ENCODE results near the gene LRMDA.

LRMDA gene

DNA sequence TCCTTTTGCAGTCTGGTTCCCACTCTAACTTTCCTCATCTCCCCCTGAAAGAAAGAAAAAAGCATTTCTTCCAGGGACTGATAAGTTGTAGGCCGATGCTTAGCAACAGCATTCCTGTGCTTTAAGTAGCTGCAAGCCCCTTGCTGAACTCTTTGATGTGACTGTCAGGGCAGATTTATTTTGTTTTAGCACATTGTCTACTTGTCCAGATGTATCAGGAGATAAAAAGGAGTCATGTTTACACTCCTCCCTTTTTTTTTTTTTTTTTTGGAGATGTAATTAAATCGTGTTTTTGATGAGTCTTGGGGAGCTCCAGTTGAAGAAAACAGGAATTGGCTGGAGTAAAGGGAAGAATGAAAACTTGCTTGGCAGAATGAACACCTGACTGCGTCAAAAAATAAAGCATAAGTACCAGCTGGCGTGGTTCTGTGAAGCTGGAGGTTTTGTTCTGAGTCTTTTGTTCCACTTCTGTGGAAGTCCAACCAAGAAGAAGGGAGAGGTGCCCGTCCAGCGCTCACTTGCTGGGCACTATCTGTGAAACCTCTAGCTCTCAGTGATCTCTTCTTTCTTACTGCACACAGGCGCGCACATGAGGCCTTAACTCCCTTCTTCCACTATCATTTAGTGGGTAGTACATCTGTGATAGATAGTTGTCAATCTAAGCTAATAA is 871.7 kb downstream of the LRMDA start:
- no peak for DNase-seq

DNA sequence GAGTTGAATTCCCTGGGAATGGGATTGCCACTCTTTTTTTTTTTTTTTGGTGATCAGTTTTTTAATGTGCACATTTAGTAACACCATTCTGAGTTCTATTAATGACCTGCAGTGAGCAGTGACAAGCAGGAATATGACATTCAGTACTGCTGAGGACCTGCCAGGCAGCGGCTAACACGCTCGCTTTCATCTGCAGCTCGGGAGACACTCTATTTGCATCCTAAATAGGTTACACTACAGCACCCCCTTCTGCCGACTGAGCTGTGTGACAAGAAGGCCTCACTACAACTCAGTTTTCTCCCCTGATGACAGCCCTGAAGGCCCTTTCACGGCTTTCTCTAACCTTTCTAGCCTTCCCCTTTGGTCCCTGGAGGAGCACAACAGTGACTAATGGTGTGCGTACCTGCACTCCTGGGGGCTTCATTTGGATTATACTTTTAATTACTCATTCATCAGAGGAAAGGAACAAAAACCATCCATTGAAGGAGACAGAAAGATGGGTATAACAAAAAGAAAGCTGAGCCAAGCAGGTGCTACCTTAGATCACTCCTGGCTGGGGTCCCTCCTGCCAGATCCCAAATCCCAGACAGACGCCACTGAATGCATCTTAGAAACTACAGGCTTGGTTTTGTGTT is 872.4 kb downstream of the LRMDA start:
- DNase-seq, result peak; percentile 12

DNA sequence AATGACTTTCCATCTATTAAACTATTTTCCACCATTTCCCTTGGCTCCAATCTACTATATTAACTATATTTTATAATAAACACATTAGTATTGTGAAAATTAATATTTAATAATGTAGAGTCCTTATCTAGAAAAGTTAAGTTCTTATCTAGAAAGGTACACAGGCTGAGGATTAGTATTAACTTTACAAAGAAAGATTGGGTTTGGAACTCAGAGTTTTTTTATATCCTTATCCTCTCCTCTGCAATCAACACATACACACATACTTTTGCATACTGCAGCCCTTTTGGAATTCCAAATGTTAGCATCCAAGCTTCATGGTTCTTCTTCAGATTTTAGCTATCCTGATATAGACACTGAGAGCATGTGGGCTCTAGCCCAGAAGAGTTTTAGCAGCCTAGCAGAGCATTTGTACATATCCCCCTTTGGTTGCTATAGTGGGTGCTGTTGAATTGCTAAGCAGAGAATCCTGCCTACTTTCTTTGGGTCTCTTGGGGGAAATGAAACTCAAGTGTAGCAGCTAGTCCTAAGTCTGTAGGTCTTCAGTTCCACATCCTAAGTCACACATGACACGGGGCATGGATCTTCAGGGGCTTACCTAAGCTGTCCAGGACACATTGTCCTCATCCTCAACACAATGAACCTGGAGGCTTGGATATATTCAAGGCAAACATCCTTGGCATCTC is 874.6 kb downstream of the LRMDA start:
- no peak for DNase-seq

DNA sequence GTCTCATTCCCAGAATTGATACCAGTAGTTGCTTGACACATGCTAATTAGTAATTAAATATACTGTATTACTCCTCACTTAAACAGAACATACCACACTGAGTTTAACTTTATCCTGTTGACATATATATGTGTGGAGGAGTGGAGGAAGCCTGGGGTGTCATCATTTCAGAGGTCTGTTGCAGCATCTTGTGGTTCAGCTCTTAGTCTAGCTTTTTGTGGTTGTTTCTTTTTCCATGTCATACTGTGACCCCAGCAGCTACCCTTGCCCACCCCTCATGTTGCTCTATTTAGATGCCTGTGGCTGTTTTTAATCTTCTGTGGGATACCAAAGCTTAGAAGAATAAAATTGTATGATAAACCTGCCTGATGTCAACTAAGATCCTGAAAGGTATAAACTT is 875.4 kb downstream of the LRMDA start:
- DNase-seq, result no peak

DNA sequence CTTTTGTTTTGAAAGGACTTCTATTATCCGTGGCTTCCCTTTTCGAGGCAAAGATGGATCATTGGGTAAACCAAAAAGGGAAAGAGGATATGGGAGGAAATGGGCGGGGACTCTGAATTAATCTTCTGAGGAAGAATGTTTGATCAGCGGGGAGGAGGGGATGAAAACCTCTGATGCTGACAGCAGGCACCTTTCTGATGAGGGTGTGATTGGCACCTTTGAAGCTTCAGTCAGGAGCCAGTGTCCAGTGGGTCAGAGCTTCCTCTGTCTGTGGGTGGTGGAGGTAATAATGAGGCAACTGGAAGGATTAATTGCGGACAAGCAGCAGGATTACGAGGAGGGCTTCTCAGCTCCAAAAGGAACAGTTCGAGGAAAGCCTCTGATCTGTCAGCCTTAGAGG is 877.6 kb downstream of the LRMDA start:
- DNase-seq, result no peak

DNA sequence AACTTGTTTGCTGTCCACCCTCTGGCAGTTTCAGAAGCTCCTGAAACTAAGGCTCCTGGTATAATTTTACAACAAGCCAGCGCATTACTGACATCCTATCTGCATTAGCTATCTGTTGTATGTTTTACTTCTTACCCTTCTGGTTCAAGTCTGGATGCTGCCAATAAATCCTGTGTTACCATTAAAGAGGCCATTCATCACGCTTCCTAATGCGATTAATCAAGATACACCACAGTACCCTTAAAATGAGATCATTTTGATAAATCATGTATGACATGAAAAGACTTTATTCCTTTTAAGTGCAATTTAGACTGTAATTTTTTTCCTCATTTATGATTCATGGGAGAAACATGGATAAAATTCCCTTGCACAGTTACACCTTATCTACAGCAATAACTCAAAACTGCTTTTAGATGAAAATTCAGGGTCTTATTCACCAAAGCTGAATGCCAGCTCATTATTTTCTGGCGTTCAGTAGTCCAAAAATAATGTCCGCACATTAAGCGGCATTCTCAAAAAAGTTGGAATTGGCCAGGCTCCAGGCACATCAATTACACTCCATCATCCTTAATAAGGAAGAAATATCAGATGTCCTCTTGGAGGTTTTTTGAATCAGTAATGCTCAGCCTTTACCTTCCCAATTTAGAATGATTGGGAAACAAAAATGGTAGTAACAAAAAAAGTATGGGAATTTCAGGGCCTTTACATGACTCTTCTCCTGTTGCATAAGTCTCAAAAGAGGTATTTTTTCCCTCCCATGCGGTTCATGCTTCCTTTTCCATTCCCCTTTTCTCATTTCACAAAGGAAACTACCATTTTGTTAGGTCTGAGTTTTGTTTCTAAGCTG is 878.5 kb downstream of the LRMDA start:
- no peak for DNase-seq

DNA sequence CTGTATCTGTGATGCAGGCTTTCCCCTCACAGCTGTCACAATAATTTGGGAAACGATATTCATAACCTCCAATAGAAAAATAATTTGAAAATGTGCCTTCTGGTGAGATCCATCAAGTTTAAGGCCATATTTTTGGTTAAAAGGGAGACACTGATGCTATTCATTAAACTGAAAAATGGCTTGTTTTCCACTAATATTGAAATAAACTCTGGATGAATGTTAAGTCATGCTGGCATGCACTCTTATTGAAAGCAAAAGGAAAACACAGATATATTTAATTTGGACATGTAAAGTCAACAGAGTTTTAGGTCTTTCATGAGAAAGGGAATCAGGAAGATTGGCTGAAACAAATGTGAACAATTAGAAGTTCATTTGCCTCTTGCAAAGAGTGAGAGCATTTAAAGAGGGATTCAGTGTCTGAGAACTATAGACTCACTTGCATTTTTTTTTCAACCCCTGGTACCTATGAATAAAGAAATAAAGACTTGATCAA is 879.2 kb downstream of the LRMDA start:
- DNase-seq, result no peak

DNA sequence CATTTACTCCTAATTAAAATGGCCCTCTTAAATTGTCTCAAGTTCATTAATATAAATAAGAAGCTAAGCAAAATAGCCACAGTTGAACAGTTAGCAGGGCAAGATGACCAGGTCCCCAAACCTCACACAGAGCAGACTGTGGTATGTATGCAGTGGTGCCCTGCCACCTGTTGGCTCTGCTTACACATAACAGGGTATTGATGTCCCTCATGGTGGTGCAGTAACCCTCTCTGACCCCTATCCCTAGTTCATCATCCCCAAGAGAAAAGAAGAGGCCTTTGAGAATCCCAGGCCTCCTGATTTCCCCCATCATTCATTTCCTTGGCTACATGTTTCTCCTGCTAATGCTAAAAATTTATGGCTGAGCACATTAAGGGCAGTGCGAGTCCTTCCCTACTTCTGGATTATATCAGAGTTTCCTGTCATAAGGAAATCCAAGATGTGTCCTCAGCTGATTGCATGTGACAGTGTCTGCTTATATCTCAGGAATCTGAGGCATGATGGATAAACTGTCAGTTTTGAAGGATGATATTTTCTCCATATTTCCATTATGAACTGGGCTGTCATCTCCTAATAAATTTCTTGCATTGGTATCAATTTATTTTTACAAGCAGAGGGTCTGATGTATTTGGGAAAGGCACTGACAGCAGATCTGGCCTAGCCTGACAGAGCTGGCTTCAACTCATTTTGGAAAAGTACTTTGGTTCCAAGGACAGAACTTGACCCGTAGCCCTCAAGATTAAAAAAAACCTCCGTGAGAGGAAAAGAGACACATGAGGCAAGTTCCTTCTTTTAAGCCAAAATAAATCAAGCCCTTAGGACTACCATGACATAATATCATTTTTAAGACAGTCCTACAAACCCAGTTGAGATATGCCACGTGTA is 880.6 kb downstream of the LRMDA start:
- peak; percentile 9 for DNase-seq

DNA sequence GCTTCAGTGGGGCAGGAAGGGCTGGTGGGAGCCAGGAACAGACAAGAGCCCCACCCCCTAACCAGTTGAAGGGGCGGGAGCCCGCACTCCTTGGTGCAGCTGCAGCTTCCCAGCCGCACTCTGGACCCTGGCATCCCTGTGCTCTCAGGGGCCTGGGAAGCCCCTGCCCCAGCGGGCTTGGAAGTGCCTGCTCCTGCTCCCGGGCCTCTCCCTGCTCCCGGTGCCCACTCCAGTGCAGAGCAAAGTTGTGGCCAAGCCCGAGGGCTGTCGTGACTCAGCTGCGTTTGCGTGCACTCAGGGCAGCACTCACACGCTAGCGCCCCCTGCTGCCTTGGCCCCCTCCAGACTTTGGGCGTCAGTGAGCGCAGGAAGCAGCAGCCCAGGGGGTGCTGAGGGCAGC is 883.8 kb downstream of the LRMDA start:
- DNase-seq, result no peak

DNA sequence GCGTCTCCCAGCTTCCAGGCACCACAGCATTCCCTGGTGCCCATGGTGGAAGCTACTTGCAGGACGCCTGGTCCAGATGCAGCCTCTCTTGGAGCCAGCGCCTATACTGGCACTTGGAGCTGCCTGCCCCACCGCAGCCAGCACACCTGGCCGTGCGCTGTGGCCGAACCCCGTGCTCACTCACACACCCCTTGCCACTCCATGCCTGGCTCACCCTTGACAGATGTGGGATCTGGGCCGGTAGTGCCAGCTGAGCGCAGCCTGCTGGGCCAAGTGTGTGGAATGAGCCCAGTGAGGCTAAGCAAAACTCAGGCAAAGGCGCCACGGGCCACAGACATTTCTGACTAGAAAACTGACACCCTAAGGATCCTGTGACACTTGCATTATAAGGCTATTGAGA is 884.8 kb downstream of the LRMDA start:
- DNase-seq, result no peak

DNA sequence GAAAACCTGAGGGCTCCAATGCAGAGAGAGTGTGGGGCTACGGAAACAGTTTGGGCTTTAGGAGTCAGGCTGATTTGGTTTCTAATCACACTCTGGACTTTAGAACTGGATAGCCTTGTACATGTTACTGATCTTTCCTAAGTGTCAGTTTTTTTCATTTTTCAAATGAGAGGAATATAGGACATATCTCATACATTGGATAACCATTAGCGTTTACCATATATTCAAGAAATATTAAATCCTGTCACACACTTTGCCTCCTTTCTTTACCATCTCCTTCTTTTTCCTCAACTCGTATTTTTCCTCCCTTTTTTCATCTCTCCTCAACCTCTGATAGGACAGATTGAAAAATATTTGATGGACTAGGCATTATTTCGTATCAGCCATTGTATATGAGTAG is 885.7 kb downstream of the LRMDA start:
- DNase-seq, result no peak

DNA sequence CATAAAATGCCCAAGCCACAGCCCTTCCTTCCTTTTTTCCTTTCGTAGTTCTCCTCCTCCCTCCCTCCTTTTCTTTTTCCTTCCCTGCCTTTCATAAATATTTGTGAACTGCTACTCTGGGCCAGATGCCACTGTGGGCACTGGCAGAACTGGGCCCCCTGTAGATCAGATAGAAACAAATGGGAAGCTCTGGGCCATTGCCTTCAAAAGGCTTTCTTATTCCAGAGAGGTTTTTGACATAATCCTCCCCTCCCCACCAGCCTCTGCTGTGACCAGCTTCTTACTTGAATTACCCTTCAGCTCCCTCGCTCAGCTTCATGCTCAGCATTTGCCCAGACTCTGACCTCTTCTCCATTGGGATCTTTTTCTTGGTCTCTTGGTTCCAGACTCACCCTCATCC is 886.8 kb downstream of the LRMDA start:
- DNase-seq, result no peak

DNA sequence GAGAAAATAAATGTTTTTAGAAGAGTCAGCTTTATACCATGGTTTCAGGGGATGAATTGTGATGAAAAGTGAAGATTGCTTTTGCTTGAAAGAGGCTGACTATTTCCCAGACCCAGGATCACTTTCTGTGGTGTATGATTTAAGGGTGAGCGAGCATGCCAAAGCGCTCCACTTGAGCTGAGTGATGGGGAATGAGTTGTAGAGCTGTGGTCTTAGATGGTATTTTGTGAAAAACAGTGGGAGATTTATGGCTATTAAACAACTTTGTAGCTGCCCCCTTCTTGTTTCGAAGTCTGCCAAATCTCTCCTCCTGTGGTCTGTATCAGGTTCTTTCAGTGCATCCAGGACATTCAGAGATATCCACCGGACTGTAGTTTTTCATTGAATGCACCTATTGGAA is 888.2 kb downstream of the LRMDA start:
- no peak for DNase-seq

DNA sequence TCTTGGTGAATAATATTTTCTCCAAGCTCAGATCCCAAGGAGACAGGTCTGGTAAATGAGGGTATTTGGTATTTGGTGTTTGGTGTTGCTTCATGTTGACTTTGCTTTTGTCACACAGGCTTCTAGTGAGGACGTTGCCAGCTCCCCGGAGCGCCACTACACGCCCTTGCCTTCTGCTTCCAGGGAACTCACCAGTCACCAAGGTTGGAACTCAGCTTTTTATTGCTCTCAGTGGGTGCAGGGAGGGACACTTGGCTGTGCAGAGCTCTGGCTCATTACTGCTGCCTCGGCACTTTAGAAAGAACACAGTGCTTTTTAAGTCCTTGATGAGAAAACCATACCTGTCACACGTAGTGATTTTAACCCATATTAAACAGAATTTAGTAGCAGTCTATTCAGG is 892.9 kb downstream of the LRMDA start:
- DNase-seq, result no peak

DNA sequence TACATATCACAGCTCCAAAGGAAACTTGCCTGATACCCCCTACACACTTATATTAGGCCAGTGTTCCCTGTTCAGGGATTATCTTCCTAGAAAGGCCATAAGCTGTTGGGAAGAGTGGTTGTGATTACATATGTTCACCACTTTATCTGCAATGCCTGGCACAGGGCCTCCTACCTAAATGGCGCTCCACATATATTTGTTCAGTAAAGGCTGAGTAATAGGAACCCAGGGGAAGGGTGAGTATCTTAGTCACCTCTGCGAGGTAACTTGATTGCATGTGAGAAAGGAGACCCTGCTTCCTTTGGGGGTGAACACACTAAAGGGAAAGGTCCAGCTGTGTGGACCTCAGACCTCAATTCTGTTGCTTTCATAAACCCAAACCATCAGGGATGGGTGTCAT is 896.0 kb downstream of the LRMDA start:
- no peak for DNase-seq

DNA sequence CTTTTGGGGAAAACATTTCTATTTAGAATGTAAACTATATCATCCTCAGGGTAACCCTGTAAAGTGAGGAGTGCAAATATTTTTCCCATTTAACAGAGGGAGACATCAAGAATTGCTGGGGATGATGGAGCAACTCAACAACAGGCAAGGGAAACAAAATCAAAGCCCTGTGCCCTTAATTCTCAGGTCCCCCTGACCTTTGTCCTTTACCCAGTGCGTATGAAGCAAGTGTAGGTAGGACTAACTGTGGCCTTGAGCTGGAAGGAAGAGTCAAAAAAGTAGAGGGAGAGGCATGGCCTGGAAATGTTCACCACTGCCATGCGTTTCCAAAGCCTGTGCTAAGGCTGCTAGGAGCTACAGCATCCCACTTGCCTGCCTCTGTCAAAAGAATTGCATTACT is 896.9 kb downstream of the LRMDA start:
- no peak for DNase-seq

DNA sequence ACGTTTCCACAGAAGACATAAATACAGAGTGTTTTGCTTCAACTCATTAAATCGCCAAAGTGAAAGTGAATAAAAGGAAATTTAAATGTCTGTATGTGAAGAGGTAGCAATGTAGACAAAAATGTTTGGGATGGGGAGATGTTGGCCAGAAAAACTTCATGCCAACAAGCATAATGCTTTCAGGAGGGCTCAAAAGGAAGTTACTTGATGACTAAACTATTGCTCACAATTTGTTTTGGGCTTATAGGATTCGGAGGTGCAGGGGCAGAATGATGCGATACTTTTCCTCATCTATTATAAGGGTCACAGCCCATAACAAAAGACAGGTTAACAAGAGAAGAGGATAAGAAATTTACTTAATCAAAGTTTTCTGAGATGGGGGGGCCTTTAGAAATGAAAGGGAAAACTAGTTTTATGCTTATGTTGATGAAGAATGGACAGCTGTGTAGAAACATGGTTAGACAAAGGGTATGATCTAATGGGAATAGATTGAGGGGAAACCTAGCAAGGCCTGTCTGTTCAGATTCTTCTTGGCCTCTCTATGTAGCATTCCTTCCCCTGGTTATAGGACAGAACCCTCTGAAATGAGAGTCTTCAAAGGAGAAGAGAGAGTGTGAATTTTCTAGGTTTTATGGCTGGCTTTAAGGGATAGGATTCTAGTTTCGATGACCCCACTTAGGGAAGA is 898.6 kb downstream of the LRMDA start:
- DNase-seq, result no peak

DNA sequence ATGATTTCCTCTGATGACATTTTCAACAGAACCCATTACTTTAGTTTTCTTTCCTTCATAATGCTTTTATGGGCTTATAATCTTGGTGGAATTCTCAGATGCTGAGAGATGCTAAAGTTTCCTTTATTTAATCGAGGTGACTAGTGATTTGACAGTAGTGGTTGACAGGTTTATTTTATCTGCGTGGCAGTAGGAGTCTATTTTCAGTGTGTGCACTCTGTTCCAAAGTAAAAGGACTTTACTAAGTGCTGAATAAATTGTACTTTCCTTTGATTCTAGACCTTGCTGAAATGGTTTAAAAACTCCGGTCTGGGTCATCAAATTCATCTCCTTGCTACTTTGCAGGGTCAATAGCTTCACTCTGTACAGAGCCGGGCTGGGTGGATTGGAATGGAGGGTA is 900.3 kb downstream of the LRMDA start:
- no peak for DNase-seq

DNA sequence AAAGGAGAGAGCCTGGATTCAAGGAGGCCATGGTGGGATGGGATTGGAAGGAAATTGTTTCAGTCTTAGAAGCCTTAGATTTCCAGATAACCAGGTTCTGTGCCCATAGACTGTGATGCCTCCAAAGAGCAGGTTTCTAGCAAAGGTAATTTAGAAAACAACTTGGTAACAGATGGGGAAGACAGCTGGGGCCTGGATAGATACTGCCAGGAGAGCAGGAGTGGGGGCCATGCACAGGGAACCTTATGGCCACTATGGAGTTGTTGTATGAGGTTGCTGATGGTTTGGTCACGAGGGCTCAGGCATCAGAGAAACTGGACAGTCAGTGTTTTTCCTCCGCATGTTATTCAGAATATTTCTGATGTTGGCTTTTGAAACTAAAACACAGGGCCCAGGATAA is 901.9 kb downstream of the LRMDA start:
- DNase-seq, result no peak

DNA sequence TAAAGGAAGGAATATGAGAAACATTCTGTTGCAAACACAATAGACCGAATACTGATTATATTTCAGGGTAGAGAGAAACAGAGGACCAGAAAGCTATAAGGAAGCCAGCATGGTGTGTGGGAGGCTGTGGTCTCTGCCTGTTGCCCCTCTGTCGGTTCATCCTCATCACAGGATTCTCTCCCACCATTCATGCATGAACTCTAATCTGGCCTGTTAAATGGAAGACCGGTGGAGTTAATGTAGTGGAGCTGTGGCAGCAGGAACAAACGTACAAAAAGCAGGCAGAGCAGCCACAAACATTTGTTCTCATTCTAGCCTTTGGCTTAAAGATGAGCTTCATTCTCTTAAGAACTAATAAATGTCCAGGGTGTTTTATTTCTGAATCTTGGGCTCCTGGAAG is 902.4 kb downstream of the LRMDA start:
- DNase-seq, result no peak

DNA sequence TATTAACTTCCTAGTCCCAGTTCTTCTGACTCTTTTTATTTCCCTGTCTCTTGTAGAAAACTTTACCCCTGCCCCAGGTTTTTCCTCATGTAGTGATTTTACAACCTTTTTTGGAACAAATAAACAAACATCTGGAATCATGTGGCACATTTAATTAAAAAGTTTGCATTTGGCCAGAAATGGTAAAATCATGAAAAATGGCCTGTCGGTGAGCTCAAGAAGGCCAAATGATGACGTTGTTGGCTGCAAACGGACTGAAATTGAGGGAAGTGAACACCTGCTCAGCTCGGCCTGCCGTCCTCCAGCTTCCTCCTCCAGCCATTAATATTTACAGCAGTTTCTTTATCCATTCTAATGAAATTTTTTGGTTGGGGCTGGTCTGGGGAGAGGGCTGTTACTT is 902.8 kb downstream of the LRMDA start:
- DNase-seq, result no peak

All from activated CD4-positive, alpha-beta T cell treated with anti-CD3 and anti-CD28 coated beads, Interleukin-2, Interleukin-6, amounts not matched to agents 100 ng/mL and 50 ng/mL, durations not matched to agents 16 hours and 8 hours (primary cell).